ENCODE results near the gene VIL1.

Gene VIL1

GRCh38 chr2:218418717-218419458 lies at the start of gene VIL1:
VIL1 (plus strand) TSS chr2:218419123; CDS start chr2:218423779, 4,656 bp downstream.
- Histone ChIP-seq H3K4me1 (ENCODE audit: control insufficient read depth, insufficient read depth, low read length) (peaks cover 4% of the 10 kb centered on the region; the same call in 1 of the 2 replicates), H3K36me3 (ENCODE audit: control insufficient read depth, insufficient read depth, low read length) (no peaks in the 10 kb centered on the region), H3K9me3 (ENCODE audit: control insufficient read depth, insufficient read depth, low read length) (no peaks in the 10 kb centered on the region), H3K27ac (ENCODE audit: low read length) (no peak within 1 kb of the TSS), H3K4me3 (ENCODE audit: low read length) (no peak within 1 kb of the TSS), H3K27me3 (ENCODE audit: control insufficient read depth, insufficient read depth, low read length) (no peaks in the 10 kb centered on the region)
- no peak for DNase-seq (ENCODE audit: low read depth, low spot score)
- WGBS (ENCODE audit: insufficient coverage, insufficient read length): no CpG with 5 or more reads among the region's 9 CpGs

GRCh38 chr2:218369330-218369729 lies 49.6 kb upstream of the VIL1 start:
- H3K27ac ChIP-seq (ENCODE audit: low read length): no peak overlapping the region
- no peaks in the 10 kb centered on the region for H3K4me1 ChIP-seq (ENCODE audit: control insufficient read depth, insufficient read depth, low read length)
- H3K27me3 ChIP-seq (ENCODE audit: control insufficient read depth, insufficient read depth, low read length): no peaks in the 10 kb centered on the region
- no peaks in the 10 kb centered on the region for H3K36me3 ChIP-seq (ENCODE audit: control insufficient read depth, insufficient read depth, low read length)
- DNase-seq (ENCODE audit: low read depth, low spot score): no peak
- H3K9me3 ChIP-seq (ENCODE audit: control insufficient read depth, insufficient read depth, low read length): no peaks in the 10 kb centered on the region
- H3K4me3 ChIP-seq (ENCODE audit: low read length): no peak overlapping the region
- WGBS (ENCODE audit: insufficient coverage, insufficient read length): no CpG with 5 or more reads among the region's 2 CpGs

GRCh38 chr2:218370410-218371063 lies 48.4 kb upstream of the VIL1 start:
- no peaks in the 10 kb centered on the region for H3K4me1 ChIP-seq (ENCODE audit: control insufficient read depth, insufficient read depth, low read length)
- no CpG with 5 or more reads among the region's 11 CpGs for WGBS (ENCODE audit: insufficient coverage, insufficient read length)
- H3K36me3 ChIP-seq (ENCODE audit: control insufficient read depth, insufficient read depth, low read length): no peaks in the 10 kb centered on the region
- H3K9me3 ChIP-seq (ENCODE audit: control insufficient read depth, insufficient read depth, low read length): no peaks in the 10 kb centered on the region
- H3K27me3 ChIP-seq (ENCODE audit: control insufficient read depth, insufficient read depth, low read length): no peaks in the 10 kb centered on the region
- DNase-seq (ENCODE audit: low read depth, low spot score): no peak
- no peak overlapping the region for H3K4me3 ChIP-seq (ENCODE audit: low read length)
- no peak overlapping the region for H3K27ac ChIP-seq (ENCODE audit: low read length)

GRCh38 chr2:218371983-218372350 lies 47.0 kb upstream of the VIL1 start:
- Histone ChIP-seq H3K4me1 (ENCODE audit: control insufficient read depth, insufficient read depth, low read length) (no peaks in the 10 kb centered on the region), H3K36me3 (ENCODE audit: control insufficient read depth, insufficient read depth, low read length) (no peaks in the 10 kb centered on the region), H3K27me3 (ENCODE audit: control insufficient read depth, insufficient read depth, low read length) (no peaks in the 10 kb centered on the region), H3K4me3 (ENCODE audit: low read length) (no peak overlapping the region), H3K27ac (ENCODE audit: low read length) (no peak overlapping the region), H3K9me3 (ENCODE audit: control insufficient read depth, insufficient read depth, low read length) (no peaks in the 10 kb centered on the region)
- no peak for DNase-seq (ENCODE audit: low read depth, low spot score)

GRCh38 chr2:218374795-218375194 lies 44.1 kb upstream of the VIL1 start:
- WGBS (ENCODE audit: insufficient coverage, insufficient read length): no CpG with 5 or more reads among the region's 4 CpGs
- Histone ChIP-seq H3K27ac (ENCODE audit: low read length) (no peak overlapping the region), H3K4me1 (ENCODE audit: control insufficient read depth, insufficient read depth, low read length) (no peaks in the 10 kb centered on the region), H3K4me3 (ENCODE audit: low read length) (no peak overlapping the region), H3K9me3 (ENCODE audit: control insufficient read depth, insufficient read depth, low read length) (no peaks in the 10 kb centered on the region), H3K36me3 (ENCODE audit: control insufficient read depth, insufficient read depth, low read length) (no peaks in the 10 kb centered on the region), H3K27me3 (ENCODE audit: control insufficient read depth, insufficient read depth, low read length) (no peaks in the 10 kb centered on the region)
- no peak for DNase-seq (ENCODE audit: low read depth, low spot score)

GRCh38 chr2:218375212-218375611 lies 43.7 kb upstream of the VIL1 start:
- WGBS (ENCODE audit: insufficient coverage, insufficient read length): no CpG with 5 or more reads among the region's 2 CpGs

GRCh38 chr2:218378053-218378452 lies 40.9 kb upstream of the VIL1 start:
- Histone ChIP-seq H3K4me3 (ENCODE audit: low read length) (no peak overlapping the region), H3K27ac (ENCODE audit: low read length) (no peak overlapping the region), H3K36me3 (ENCODE audit: control insufficient read depth, insufficient read depth, low read length) (no peaks in the 10 kb centered on the region), H3K9me3 (ENCODE audit: control insufficient read depth, insufficient read depth, low read length) (no peaks in the 10 kb centered on the region), H3K27me3 (ENCODE audit: control insufficient read depth, insufficient read depth, low read length) (no peaks in the 10 kb centered on the region), H3K4me1 (ENCODE audit: control insufficient read depth, insufficient read depth, low read length) (no peaks in the 10 kb centered on the region)
- DNase-seq (ENCODE audit: low read depth, low spot score): no peak
- WGBS (ENCODE audit: insufficient coverage, insufficient read length): no CpG with 5 or more reads among the region's 5 CpGs

More at GRCh38 chr2:218375212-218375611, 43.7 kb upstream of the VIL1 start:
- DNase-seq (ENCODE audit: low read depth, low spot score): no peak
- Histone ChIP-seq H3K4me1 (ENCODE audit: control insufficient read depth, insufficient read depth, low read length) (no peaks in the 10 kb centered on the region), H3K9me3 (ENCODE audit: control insufficient read depth, insufficient read depth, low read length) (no peaks in the 10 kb centered on the region), H3K27me3 (ENCODE audit: control insufficient read depth, insufficient read depth, low read length) (no peaks in the 10 kb centered on the region), H3K36me3 (ENCODE audit: control insufficient read depth, insufficient read depth, low read length) (no peaks in the 10 kb centered on the region), H3K27ac (ENCODE audit: low read length) (no peak overlapping the region), H3K4me3 (ENCODE audit: low read length) (no peak overlapping the region)

GRCh38 chr2:218381916-218382366 lies 37.0 kb upstream of the VIL1 start, which contains the start of gene SLC11A1:
SLC11A1 (plus strand) TSS chr2:218382273; CDS start chr2:218382369, 96 bp downstream.
- no peak for DNase-seq (ENCODE audit: low read depth, low spot score)
- Histone ChIP-seq H3K27me3 (ENCODE audit: control insufficient read depth, insufficient read depth, low read length) (no peaks in the 10 kb centered on the region; the same call in 1 of the 2 replicates), H3K4me1 (ENCODE audit: control insufficient read depth, insufficient read depth, low read length) (no peaks in the 10 kb centered on the region), H3K36me3 (ENCODE audit: control insufficient read depth, insufficient read depth, low read length) (no peaks in the 10 kb centered on the region), H3K27ac (ENCODE audit: low read length) (no peak within 1 kb of the TSS), H3K4me3 (ENCODE audit: low read length) (no peak within 1 kb of the TSS), H3K9me3 (ENCODE audit: control insufficient read depth, insufficient read depth, low read length) (no peaks in the 10 kb centered on the region)
- no CpG with 5 or more reads among the region's 13 CpGs for WGBS (ENCODE audit: insufficient coverage, insufficient read length)

- no peak for DNase-seq (ENCODE audit: low read depth, low spot score)
Measured at GRCh38 chr2:218382785-218383184, 36.1 kb upstream of the VIL1 start.

GRCh38 chr2:218383892-218384519 lies 34.9 kb upstream of the VIL1 start:
- Histone ChIP-seq H3K9me3 (ENCODE audit: control insufficient read depth, insufficient read depth, low read length) (no peaks in the 10 kb centered on the region), H3K27me3 (ENCODE audit: control insufficient read depth, insufficient read depth, low read length) (no peaks in the 10 kb centered on the region; the same call in 1 of the 2 replicates), H3K36me3 (ENCODE audit: control insufficient read depth, insufficient read depth, low read length) (no peaks in the 10 kb centered on the region), H3K4me3 (ENCODE audit: low read length) (no peak overlapping the region), H3K27ac (ENCODE audit: low read length) (no peak overlapping the region), H3K4me1 (ENCODE audit: control insufficient read depth, insufficient read depth, low read length) (no peaks in the 10 kb centered on the region)
- no peak for DNase-seq (ENCODE audit: low read depth, low spot score)
- no CpG with 5 or more reads among the region's 10 CpGs for WGBS (ENCODE audit: insufficient coverage, insufficient read length)

More at GRCh38 chr2:218382785-218383184, 36.1 kb upstream of the VIL1 start:
- H3K4me1 ChIP-seq (ENCODE audit: control insufficient read depth, insufficient read depth, low read length): no peaks in the 10 kb centered on the region
- H3K27ac ChIP-seq (ENCODE audit: low read length): no peak overlapping the region
- H3K4me3 ChIP-seq (ENCODE audit: low read length): no peak overlapping the region
- H3K27me3 ChIP-seq (ENCODE audit: control insufficient read depth, insufficient read depth, low read length): no peaks in the 10 kb centered on the region; the same call in 1 of the 2 replicates
- WGBS (ENCODE audit: insufficient coverage, insufficient read length): no CpG with 5 or more reads among the region's 6 CpGs
- H3K9me3 ChIP-seq (ENCODE audit: control insufficient read depth, insufficient read depth, low read length): no peaks in the 10 kb centered on the region
- no peaks in the 10 kb centered on the region for H3K36me3 ChIP-seq (ENCODE audit: control insufficient read depth, insufficient read depth, low read length)

All from iPS DF 6.9 (cell line).